Dedifferentiated amniotic fluid mesenchymal stem cell (primary cell): ENCODE measurements around the gene ZDHHC21.
A peak's percentile ranks its signal among the peaks of the same experiment; 100 is the strongest.

ENCODE experiments used
- DNase-seq: peaks from one replicate; pipeline ENCODE4 v3.0.0-alpha.2; 2016; ENCODE audit errors: extremely low spot score

Gene ZDHHC21

DNA sequence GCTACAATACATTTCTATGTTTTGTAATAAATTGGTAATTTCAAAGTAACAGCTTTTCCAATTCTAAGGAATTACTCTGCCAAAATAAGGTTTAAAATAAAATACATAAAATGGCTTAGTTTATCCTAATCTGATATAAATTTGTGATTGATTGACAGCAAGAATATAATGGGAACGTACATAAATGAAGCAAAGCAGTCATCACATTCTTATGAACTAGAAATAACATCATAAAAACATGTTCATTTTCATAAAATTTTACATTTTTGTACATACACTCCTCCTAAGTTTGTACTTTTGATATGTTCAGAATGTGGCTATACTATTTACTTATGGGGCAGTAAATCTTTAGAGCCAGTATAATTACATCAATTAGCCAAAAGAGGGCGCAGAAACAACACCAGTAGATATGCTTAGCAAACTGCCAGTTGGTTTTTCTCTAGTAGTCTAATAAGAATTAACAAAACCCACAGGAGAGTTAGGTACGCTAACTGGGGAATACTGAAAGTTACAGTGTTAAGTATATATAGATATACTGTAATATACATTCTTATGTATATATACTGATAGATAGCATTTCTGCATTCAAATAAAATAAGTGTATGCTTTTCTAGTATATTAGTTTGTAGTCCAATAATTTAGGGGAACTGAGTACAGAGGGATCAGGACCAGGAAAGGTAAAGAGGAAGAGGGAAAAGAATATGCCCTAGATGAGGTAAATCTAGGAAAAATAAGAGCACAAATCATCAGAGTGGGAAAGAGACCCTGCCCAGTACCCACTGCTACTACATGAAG, 76.8 kb downstream of the ZDHHC21 start:
- DNase-seq = peak; percentile 54

- no peak for DNase-seq
These were observed 84.7 kb downstream of the ZDHHC21 start for GRCh38 chr9:14608540-14608939.

DNA sequence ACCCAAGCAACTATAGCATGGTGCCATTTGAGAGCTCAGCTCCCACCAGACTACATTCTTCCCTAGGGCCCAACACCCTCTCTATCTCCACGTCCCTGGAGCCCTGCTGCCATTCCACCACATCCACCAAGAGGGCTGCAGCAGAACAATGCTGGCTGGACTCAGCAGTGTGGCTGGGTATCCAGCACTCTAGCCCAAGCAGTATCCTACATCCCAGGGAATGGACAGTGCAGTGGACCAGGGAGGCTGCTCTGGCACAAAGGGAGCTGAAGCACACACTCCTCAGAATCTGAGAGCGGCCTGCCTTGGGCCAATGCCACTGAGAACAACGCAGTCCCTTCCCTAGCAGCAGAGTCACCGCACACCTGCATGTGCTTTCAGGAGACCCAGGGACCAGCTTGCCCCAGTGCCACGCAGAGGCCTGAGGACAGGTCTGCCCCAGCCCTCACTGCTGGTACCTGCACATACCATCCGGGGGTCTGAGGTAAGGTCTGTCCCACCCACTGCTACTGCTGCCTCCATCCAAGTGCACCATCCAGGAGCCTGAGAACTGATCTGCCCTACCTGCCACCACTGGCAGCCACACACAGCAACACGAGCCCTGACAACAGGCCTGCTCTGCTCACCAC, 95.9 kb downstream of the ZDHHC21 start:
- no peak for DNase-seq

DNA sequence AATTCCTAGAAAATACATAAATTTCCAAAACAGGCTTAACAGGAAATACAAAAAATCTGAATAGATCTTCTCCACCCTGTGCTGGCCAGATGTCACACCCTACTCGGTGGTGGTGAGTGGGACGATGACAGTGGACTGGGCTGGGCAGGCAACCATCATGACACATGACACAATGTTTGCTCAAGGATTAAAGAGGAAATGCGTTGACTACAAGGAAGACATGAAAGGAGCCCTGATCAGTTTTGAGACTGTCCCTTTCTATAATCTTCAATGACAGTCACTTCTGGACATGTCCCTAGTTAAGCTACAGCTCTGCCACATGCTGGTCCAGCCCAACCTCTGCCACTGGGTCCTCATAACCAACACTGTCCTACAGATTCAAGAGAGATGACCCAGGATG, 99.8 kb downstream of the ZDHHC21 start:
- DNase-seq = no peak

DNA sequence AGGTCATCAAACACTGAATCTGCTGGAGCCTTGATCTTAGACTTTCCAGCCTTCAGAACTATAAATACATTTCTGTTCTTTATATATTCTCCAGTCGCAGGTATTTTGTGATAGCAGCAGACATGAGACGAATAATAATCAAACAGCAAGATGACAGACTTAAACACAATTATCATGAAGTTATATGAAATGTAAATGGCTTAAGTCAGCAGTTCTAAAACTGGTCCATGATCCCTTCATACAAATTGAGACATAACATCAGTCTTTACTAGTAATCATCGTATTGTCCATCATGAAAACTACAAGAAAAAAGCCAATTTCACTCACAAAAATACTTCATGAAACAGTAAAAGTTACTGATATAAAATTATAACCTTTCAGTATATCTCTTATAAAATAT, 101.8 kb downstream of the ZDHHC21 start:
- DNase-seq = no peak

- DNase-seq = no peak
These were observed 107.3 kb downstream of the ZDHHC21 start for GRCh38 chr9:14585730-14586473.

DNA sequence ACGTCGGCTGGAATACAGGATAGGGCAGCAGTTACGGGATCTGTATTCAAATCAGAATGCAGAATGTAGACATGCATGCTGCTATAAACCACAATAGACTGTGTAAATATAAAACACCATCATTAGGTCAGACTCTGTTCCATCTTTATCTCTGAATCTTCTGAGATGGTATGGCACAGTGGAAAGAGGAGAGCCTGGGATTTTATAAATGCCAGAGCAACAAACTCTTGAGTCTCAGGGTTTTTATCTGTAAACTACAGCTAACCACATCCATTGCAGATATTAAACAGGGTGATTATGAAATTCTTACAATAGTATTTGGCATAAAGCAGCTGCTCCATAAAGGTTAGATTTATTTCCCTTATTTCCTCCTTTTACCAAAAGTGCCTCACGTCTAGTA, 108.7 kb downstream of the ZDHHC21 start:
- no peak for DNase-seq

GRCh38 chr9:14578030-14578429, 115.2 kb downstream of the ZDHHC21 start:
- DNase-seq = no peak

DNA sequence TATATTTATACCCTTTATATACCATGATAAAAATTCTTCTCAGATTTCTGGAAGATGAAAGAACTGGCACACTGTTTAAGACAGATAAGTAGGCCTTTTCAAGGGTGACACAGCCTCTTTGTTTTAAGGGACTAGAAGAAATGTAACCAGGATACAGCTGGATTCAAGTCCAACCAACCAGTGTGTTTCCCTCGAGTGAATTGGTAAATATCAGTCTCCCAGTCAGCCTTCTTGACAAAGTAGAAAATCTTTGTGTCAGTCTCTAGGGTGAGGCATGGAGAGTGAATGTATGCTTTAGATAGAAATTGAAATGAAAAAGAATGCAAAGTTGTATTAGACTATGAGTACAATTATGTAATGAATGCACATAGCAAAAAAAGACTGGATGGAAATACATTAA, 119.1 kb downstream of the ZDHHC21 start:
- DNase-seq = no peak

DNA sequence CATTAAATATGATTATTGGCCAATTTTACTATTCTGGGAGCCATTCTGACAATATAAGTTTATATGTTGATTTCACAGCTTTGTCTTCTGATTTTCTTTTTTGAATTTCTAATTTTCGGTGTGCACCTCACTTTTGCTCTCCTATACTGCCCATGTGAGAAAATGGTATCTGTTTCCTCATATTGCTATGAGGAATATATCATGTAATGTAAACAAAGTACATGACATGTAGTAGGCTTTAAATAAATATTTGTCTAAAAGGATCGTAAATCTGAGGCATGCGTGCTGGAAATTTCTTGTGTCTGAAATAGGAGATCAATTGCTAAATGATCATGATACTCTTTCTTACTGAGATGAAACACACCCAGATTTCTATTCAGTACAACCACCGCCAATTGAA, 119.9 kb downstream of the ZDHHC21 start:
- DNase-seq = no peak

DNA sequence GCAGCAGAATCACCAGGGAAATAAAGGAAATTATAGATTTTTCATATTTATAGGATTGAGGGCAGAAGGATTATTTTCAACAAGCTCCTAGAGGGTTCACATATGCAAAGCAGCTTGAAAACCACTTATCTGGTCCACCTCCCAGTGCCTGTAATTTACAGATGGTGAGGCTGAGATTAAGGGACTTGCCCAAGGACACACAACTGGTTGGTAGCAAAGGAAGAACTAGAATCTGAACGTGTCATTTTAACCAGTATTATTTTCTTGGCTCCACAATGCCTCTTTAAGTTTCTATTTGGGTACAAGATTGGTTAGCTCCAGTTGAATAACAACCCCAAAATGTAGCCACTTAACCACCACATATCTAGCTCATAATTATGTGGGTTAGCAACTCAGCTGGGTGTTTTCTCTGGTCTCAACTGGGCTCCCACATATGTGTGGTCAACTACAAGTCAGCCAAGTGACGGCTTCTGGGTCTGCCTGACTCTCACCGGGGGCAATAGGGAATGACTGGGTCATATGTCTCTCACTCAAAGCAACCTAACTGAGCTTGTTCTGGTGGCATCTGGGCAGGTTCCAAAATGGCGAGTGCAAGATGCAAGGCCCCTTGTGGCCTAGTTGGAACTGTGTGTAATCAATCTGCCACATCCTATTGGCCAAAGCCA, 127.7 kb downstream of the ZDHHC21 start:
- DNase-seq = no peak

DNA sequence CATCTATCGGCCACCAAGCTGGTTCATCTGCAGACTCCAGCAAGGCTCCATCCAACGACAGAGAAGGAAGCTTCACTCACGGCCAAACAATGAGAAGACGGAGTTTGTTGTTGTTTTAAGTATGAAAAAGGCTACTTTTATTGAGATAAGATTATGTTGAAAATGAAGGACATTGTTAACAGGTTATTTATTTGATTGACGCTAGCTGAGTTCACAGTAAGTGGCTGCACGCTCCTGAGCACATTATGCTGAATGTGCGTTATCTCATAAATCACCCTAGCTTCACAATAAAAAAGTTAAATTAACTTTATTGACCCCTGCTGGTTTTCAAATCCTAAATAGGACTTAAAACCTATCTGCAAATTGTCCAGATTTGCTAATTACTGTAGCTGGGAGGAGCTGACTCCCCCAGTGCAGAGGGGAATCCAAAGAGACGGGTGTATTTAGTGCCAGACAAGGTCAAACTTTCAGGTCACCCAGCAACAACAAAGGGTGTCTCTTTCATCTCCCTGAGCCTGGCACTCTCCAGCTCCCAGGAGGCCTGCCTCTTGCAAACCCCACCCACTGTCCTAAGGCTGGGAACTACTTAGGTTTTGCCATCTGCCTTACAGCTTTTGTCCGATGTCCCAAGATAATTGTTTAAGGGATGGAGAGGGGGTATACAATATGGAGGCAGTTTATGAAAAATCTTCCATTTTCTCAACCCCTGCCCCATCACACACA, 129.2 kb downstream of the ZDHHC21 start:
- no peak for DNase-seq

DNA sequence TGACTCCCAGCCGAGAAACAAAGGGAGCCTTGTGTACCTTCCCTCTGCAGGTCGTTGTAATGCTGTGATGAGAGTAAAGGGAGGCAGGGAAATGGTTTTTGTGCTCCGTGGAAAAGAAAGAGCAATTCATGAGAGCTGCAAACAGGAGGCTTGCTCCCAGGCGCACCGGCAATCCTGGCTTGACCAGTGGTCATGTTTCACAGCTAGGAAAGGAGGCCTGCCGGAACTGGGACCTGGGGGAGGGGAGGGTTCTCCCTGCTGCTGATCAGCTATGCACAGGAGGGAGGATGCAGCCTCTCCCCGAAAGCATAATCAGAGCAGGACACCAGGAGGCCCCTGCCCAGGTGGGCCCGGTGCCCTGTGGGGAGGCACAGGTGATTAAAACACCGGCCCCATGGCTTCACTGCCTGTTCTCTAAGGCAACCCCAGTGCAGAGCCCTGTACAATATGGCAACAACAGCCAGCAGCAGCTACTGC, 131.3 kb downstream of the ZDHHC21 start:
- DNase-seq = no peak
